ENCODE results near the gene RFT1.

The RFT1 gene

GRCh38 chr3:53040351-53040820 lies 89.8 kb downstream of the RFT1 start:
- Histone ChIP-seq H3K36me3 (ENCODE audit: control insufficient read depth in 5 of 5, insufficient read depth in 5 of 5, low read length in 5 of 5) (no peaks in the 10 kb centered on the region), H3K4me3 (ENCODE audit: low read depth in 1 of 5, low read length in 5 of 5) (no peak overlapping the region), H3K4me1 (ENCODE audit: control insufficient read depth in 5 of 5, insufficient read depth in 5 of 5, low read length in 5 of 5) (peaks cover 3 to 14% (median 9%) of the 10 kb centered on the region in 5 donors), H3K9ac (ENCODE audit: low read length in 5 of 5) (no peak overlapping the region), H3K27ac (ENCODE audit: low read depth, low read length) (no peak overlapping the region), H3K9me3 (ENCODE audit: control insufficient read depth in 5 of 5, low read length in 5 of 5) (no peaks in the 10 kb centered on the region), H3K27me3 (ENCODE audit: control insufficient read depth in 5 of 5, insufficient read depth in 4 of 5, low read length in 5 of 5) (no peaks in the 10 kb centered on the region)

- no peak overlapping the region for H3K27ac ChIP-seq (ENCODE audit: low read depth, low read length)
- no peaks in the 10 kb centered on the region for H3K36me3 ChIP-seq (ENCODE audit: control insufficient read depth in 5 of 5, insufficient read depth in 5 of 5, low read length in 5 of 5)
- no peaks in the 10 kb centered on the region for H3K9me3 ChIP-seq (ENCODE audit: control insufficient read depth in 5 of 5, low read length in 5 of 5)
- H3K9ac ChIP-seq (ENCODE audit: low read length in 5 of 5) = no peak overlapping the region
- H3K27me3 ChIP-seq (ENCODE audit: control insufficient read depth in 5 of 5, insufficient read depth in 4 of 5, low read length in 5 of 5) = no peaks in the 10 kb centered on the region
- peaks cover under 1 to 9% (median 3%) of the 10 kb centered on the region in 5 donors for H3K4me1 ChIP-seq (ENCODE audit: control insufficient read depth in 5 of 5, insufficient read depth in 5 of 5, low read length in 5 of 5)
- H3K4me3 ChIP-seq (ENCODE audit: low read depth in 1 of 5, low read length in 5 of 5) = no peak overlapping the region
Measured at GRCh38 chr3:53039376-53039752, 90.9 kb downstream of the RFT1 start.

GRCh38 chr3:53038679-53039375 lies 91.4 kb downstream of the RFT1 start:
- Histone ChIP-seq H3K36me3 (ENCODE audit: control insufficient read depth in 5 of 5, insufficient read depth in 5 of 5, low read length in 5 of 5) (no peaks in the 10 kb centered on the region), H3K9ac (ENCODE audit: low read length in 5 of 5) (no peak overlapping the region), H3K4me3 (ENCODE audit: low read depth in 1 of 5, low read length in 5 of 5) (no peak overlapping the region), H3K27me3 (ENCODE audit: control insufficient read depth in 5 of 5, insufficient read depth in 4 of 5, low read length in 5 of 5) (no peaks in the 10 kb centered on the region), H3K9me3 (ENCODE audit: control insufficient read depth in 5 of 5, low read length in 5 of 5) (no peaks in the 10 kb centered on the region), H3K4me1 (ENCODE audit: control insufficient read depth in 5 of 5, insufficient read depth in 5 of 5, low read length in 5 of 5) (peaks cover 0 to 4% (median 0%) of the 10 kb centered on the region in 5 donors), H3K27ac (ENCODE audit: low read depth, low read length) (no peak overlapping the region)
